ENCODE data around the gene PRKAG2. TPM values are rescaled to one million over a fixed set of nuclear protein-coding genes. Genes with fewer than 3 reads are reported as not detected.

PRKAG2 gene
- total RNA-seq, 1 donor from 2014 or later: 20.6 TPM

- Mint-ChIP-seq H3K36me3 (ENCODE audit: insufficient read depth) (no peaks in the 10 kb centered on the region), H3K27ac (no peak overlapping the region), H3K4me1 (ENCODE audit: low read depth) (peaks cover 16% of the 10 kb centered on the region), H3K27me3 (peaks cover 4% of the 10 kb centered on the region), H3K4me3 (ENCODE audit: low read depth) (no peak overlapping the region), H3K9me3 (ENCODE audit: low read depth) (no peaks in the 10 kb centered on the region)
- no peak for TF ChIP-seq CTCF (IDR thresholded peaks at IDR 0.05; ENCODE audit: unreplicated experiment)
- no peak for DNase-seq (ENCODE audit: low spot score, unreplicated experiment)
Observed at GRCh38 chr7:151689196-151689971, 187.5 kb downstream of the PRKAG2 start.

GRCh38 chr7:151688236-151688780, 188.6 kb downstream of the PRKAG2 start:
- Mint-ChIP-seq H3K4me1 (ENCODE audit: low read depth) (peaks cover 16% of the 10 kb centered on the region), H3K27ac (no peak overlapping the region), H3K36me3 (ENCODE audit: insufficient read depth) (no peaks in the 10 kb centered on the region), H3K4me3 (ENCODE audit: low read depth) (no peak overlapping the region), H3K9me3 (ENCODE audit: low read depth) (no peaks in the 10 kb centered on the region), H3K27me3 (peaks cover 4% of the 10 kb centered on the region)
- no peak for DNase-seq (ENCODE audit: low spot score, unreplicated experiment)
- no peak for TF ChIP-seq CTCF (IDR thresholded peaks at IDR 0.05; ENCODE audit: unreplicated experiment)

- no peak for TF ChIP-seq CTCF (IDR thresholded peaks at IDR 0.05; ENCODE audit: unreplicated experiment)
- H3K4me1 Mint-ChIP-seq (ENCODE audit: low read depth): peaks cover 16% of the 10 kb centered on the region
- no peak overlapping the region for H3K4me3 Mint-ChIP-seq (ENCODE audit: low read depth)
- DNase-seq (ENCODE audit: low spot score, unreplicated experiment): peak; percentile 49
- H3K36me3 Mint-ChIP-seq (ENCODE audit: insufficient read depth): no peaks in the 10 kb centered on the region
- H3K27ac Mint-ChIP-seq: peak overlapping the region; percentile 96
- H3K27me3 Mint-ChIP-seq: peaks cover 4% of the 10 kb centered on the region
- no peaks in the 10 kb centered on the region for H3K9me3 Mint-ChIP-seq (ENCODE audit: low read depth)
Observed at GRCh38 chr7:151687523-151688235, 189.2 kb downstream of the PRKAG2 start.

- peaks cover 5% of the 10 kb centered on the region for H3K27me3 Mint-ChIP-seq
Observed at GRCh38 chr7:151686826-151687225, 190.1 kb downstream of the PRKAG2 start.

More at GRCh38 chr7:151686826-151687225, 190.1 kb downstream of the PRKAG2 start:
- Mint-ChIP-seq H3K4me3 (ENCODE audit: low read depth) (no peak overlapping the region), H3K4me1 (ENCODE audit: low read depth) (peaks cover 11% of the 10 kb centered on the region), H3K27ac (peak overlapping the region; percentile 96), H3K36me3 (ENCODE audit: insufficient read depth) (no peaks in the 10 kb centered on the region), H3K9me3 (ENCODE audit: low read depth) (no peaks in the 10 kb centered on the region)
- TF ChIP-seq CTCF (IDR thresholded peaks at IDR 0.05; ENCODE audit: unreplicated experiment): no peak
- no peak for DNase-seq (ENCODE audit: low spot score, unreplicated experiment)
